Measurements from ENCODE around the gene NAV2. TPM values are rescaled to one million over a fixed set of nuclear protein-coding genes. Genes with fewer than 3 reads are reported as not detected.

Gene NAV2
- polyA plus RNA-seq, 1 donor from 2014 or later, result 3.0 TPM

DNA sequence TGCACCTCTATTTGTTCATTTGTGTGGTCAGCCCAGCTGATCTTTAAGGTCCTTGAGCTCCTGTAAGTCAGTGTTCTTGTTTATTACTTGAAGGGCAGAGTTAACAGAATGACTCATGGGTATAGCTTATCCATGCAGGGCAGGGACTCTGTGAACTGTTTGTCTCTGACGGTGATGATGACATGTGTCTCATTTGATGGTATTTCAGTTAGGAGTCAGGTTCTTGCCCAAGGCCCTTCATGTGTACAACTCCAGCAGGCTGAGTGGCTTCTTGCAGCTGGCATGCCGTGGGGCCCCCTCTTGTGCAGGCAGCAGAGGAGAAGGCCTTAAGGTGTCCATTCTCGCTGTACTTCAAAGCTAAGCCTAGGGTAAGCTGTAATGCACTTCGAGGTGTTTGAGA is 282.5 kb downstream of the NAV2 start:
- Histone ChIP-seq H3K27ac (ENCODE audit: low read length) (no peak overlapping the region), H2AFZ (ENCODE audit: low read depth, low read length) (no peak overlapping the region), H3F3A (ENCODE audit: insufficient read depth, low read length, poor library complexity, severe bottlenecking) (no peaks in the 10 kb centered on the region), H3K79me2 (replicated peaks; ENCODE audit: insufficient read depth, low read length) (no peaks in the 10 kb centered on the region), H4K20me1 (ENCODE audit: insufficient read depth) (no peaks in the 10 kb centered on the region), H3K4me2 (ENCODE audit: low read length) (no peak overlapping the region), H3K27me3 (ENCODE audit: insufficient read depth, low read depth, low read length) (no peaks in the 10 kb centered on the region), H3K36me3 (ENCODE audit: insufficient read depth, low read length) (no peaks in the 10 kb centered on the region), H3K9me2 (ENCODE audit: insufficient read depth, low read length) (no peaks in the 10 kb centered on the region), H3K4me3 (ENCODE audit: low read length) (no peak overlapping the region), H3K9ac (ENCODE audit: low read length) (no peak overlapping the region), H3K9me3 (ENCODE audit: low read length) (no peaks in the 10 kb centered on the region)
- TF ChIP-seq MXI1 (conservative IDR thresholded peaks at IDR 0.05; ENCODE audit: poor library complexity, severe bottlenecking), result no peak

DNA sequence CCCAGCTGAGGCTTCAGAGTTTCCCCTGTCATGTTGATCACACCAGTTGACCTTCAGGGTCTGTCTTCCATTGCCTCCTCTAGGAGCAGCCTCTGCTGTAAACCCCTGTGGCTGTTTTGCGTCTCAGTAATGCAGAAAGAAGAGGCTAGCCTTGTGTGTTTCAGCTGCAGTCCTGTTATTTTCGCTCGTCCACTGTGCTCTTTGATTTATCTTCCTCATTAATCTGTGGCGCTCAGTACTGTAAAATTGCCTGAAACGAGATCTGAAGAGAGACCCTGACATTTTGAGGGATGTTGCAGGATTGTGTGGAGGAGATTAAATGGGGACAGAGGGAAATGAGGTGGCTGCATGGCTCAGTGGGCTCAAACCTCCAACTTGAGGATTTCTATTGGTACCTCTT is 283.9 kb downstream of the NAV2 start:
- H3K4me2 ChIP-seq (ENCODE audit: low read length), result no peak overlapping the region
- TF ChIP-seq RAD21 (conservative IDR thresholded peaks at IDR 0.05) (no peak), SMC3 (conservative IDR thresholded peaks at IDR 0.05; ENCODE audit: poor library complexity) (no peak), MXI1 (conservative IDR thresholded peaks at IDR 0.05; ENCODE audit: poor library complexity, severe bottlenecking) (no peak), POLR2AphosphoS5 (IDR thresholded peaks at IDR 0.05) (no peak), EZH2 (IDR thresholded peaks at IDR 0.05; ENCODE audit: borderline replicate concordance, insufficient read depth, low read length, poor library complexity, severe bottlenecking) (no peak), TAF1 (IDR thresholded peaks at IDR 0.05; ENCODE audit: low read depth) (no peak), EP300 (conservative IDR thresholded peaks at IDR 0.05; ENCODE audit: poor library complexity, severe bottlenecking) (no peak)
- TF ChIP-seq, protein P1, sequence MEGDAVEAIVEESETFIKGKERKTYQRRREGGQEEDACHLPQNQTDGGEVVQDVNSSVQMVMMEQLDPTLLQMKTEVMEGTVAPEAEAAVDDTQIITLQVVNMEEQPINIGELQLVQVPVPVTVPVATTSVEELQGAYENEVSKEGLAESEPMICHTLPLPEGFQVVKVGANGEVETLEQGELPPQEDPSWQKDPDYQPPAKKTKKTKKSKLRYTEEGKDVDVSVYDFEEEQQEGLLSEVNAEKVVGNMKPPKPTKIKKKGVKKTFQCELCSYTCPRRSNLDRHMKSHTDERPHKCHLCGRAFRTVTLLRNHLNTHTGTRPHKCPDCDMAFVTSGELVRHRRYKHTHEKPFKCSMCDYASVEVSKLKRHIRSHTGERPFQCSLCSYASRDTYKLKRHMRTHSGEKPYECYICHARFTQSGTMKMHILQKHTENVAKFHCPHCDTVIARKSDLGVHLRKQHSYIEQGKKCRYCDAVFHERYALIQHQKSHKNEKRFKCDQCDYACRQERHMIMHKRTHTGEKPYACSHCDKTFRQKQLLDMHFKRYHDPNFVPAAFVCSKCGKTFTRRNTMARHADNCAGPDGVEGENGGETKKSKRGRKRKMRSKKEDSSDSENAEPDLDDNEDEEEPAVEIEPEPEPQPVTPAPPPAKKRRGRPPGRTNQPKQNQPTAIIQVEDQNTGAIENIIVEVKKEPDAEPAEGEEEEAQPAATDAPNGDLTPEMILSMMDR (IDR thresholded peaks at IDR 0.05; ENCODE audit: poor library complexity, severe bottlenecking), result no peak
- TF ChIP-seq, protein P2, sequence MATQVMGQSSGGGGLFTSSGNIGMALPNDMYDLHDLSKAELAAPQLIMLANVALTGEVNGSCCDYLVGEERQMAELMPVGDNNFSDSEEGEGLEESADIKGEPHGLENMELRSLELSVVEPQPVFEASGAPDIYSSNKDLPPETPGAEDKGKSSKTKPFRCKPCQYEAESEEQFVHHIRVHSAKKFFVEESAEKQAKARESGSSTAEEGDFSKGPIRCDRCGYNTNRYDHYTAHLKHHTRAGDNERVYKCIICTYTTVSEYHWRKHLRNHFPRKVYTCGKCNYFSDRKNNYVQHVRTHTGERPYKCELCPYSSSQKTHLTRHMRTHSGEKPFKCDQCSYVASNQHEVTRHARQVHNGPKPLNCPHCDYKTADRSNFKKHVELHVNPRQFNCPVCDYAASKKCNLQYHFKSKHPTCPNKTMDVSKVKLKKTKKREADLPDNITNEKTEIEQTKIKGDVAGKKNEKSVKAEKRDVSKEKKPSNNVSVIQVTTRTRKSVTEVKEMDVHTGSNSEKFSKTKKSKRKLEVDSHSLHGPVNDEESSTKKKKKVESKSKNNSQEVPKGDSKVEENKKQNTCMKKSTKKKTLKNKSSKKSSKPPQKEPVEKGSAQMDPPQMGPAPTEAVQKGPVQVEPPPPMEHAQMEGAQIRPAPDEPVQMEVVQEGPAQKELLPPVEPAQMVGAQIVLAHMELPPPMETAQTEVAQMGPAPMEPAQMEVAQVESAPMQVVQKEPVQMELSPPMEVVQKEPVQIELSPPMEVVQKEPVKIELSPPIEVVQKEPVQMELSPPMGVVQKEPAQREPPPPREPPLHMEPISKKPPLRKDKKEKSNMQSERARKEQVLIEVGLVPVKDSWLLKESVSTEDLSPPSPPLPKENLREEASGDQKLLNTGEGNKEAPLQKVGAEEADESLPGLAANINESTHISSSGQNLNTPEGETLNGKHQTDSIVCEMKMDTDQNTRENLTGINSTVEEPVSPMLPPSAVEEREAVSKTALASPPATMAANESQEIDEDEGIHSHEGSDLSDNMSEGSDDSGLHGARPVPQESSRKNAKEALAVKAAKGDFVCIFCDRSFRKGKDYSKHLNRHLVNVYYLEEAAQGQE (IDR thresholded peaks at IDR 0.05; ENCODE audit: borderline replicate concordance), result no peak
- H3K36me3 ChIP-seq (ENCODE audit: insufficient read depth, low read length), result no peaks in the 10 kb centered on the region
- no peaks in the 10 kb centered on the region for H4K20me1 ChIP-seq (ENCODE audit: insufficient read depth)
- H3K27me3 ChIP-seq (ENCODE audit: insufficient read depth, low read depth, low read length), result no peaks in the 10 kb centered on the region
- no peak overlapping the region for H3K4me3 ChIP-seq (ENCODE audit: low read length)
- H3K27ac ChIP-seq (ENCODE audit: low read length), result no peak overlapping the region
- no peak overlapping the region for H3K9ac ChIP-seq (ENCODE audit: low read length)
- H3K9me2 ChIP-seq (ENCODE audit: insufficient read depth, low read length), result no peaks in the 10 kb centered on the region
- no peaks in the 10 kb centered on the region for H3K79me2 ChIP-seq (replicated peaks; ENCODE audit: insufficient read depth, low read length)
- H3K9me3 ChIP-seq (ENCODE audit: low read length), result no peaks in the 10 kb centered on the region
- H2AFZ ChIP-seq (ENCODE audit: low read depth, low read length), result no peak overlapping the region
- no peaks in the 10 kb centered on the region for H3F3A ChIP-seq (ENCODE audit: insufficient read depth, low read length, poor library complexity, severe bottlenecking)

DNA sequence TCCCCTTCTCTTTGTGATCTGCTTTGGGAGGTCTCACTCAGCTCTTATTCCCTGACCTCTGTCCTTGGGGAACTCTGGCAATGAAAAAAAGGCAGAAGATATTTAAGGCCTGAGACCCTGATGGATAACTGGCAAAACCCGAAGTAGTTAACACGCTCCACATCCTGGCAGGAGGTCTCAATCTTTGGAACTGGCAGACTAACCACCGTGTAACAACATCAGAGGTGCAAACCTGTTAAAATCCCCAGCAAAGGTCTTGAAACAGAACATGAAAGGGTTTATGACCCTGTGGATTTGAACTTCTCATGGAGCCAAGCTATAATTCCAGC is 287.3 kb downstream of the NAV2 start:
- H3K9ac ChIP-seq (ENCODE audit: low read length), result peak overlapping the region; percentile 16
- peak overlapping the region; percentile 45 for H3K27ac ChIP-seq (ENCODE audit: low read length)
- H3K79me2 ChIP-seq (replicated peaks; ENCODE audit: insufficient read depth, low read length), result no peaks in the 10 kb centered on the region
- H4K20me1 ChIP-seq (ENCODE audit: insufficient read depth), result no peaks in the 10 kb centered on the region
- TF ChIP-seq SMC3 (conservative IDR thresholded peaks at IDR 0.05; ENCODE audit: poor library complexity), result no peak
- no peak overlapping the region for H3K4me2 ChIP-seq (ENCODE audit: low read length)
- H3K36me3 ChIP-seq (ENCODE audit: insufficient read depth, low read length), result no peaks in the 10 kb centered on the region
- H3K4me3 ChIP-seq (ENCODE audit: low read length), result no peak overlapping the region
- H2AFZ ChIP-seq (ENCODE audit: low read depth, low read length), result no peak overlapping the region
- H3K9me3 ChIP-seq (ENCODE audit: low read length), result no peaks in the 10 kb centered on the region
- no peaks in the 10 kb centered on the region for H3K27me3 ChIP-seq (ENCODE audit: insufficient read depth, low read depth, low read length)
- H3F3A ChIP-seq (ENCODE audit: insufficient read depth, low read length, poor library complexity, severe bottlenecking), result no peaks in the 10 kb centered on the region
- no peaks in the 10 kb centered on the region for H3K9me2 ChIP-seq (ENCODE audit: insufficient read depth, low read length)

All from neural cell (in vitro differentiated cells).